Tibial nerve (tissue), 3 donors: ENCODE measurements around the gene ITSN2.

Source experiments
- EP300 ChIP-seq, 2 donors: sonication (generic); formaldehyde crosslinking; IDR thresholded peaks; one replicate each; pipeline ENCODE4 v1.6.1; 2017; ENCODE audit warnings: antibody characterized with exemption in 2 of 2, mild to moderate bottlenecking in 1 of 2
- POLR2A ChIP-seq, 2 donors: fragments of 450-650 bp; IDR thresholded peaks; one replicate each; pipeline ENCODE4 v1.6.1; 2017; ENCODE audit warnings: antibody characterized with exemption in 2 of 2, mild to moderate bottlenecking in 2 of 2, moderate library complexity in 2 of 2

DNA sequence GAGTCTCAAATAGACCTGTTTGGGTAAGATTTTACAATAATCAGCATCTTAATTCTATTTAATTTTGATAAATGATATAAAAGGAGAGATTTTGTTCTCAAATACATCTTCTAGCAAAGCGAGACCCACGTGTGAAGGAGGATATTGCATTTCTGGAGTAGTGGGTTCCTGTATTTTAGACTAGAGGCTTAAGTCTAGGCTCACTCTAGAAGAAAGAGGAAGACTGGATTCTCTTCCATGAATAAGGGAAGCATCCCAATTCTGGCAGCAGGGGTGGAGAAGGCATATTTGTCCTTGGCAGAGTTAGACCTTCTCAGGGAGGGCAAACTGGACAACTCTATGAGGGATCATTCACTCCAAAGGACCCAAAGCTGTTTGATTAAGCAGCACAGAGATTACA lies 196.7 kb downstream of the ITSN2 start:
- TF ChIP-seq POLR2A (IDR thresholded peaks at IDR 0.05) (no peak), EP300 (IDR thresholded peaks at IDR 0.05) (no peak)
